Measurements from ENCODE around the gene RHOJ.

GRCh38 chr14:63308723-63309317, 104.6 kb downstream of the RHOJ start:
- TF ChIP-seq CTCF (IDR thresholded peaks at IDR 0.05; ENCODE audit: low read depth, low read length, poor library complexity, severe bottlenecking) (peak; percentile 67), EZH2phosphoT487 (IDR thresholded peaks at IDR 0.05; ENCODE audit: borderline replicate concordance, low read length) (no peak)

Data from DOHH2 (cell line).